HepG2 (cell line): ENCODE data around the gene ENPP7. TPM values are rescaled to one million over a fixed set of nuclear protein-coding genes. Genes with fewer than 3 reads are reported as not detected.
A peak's percentile ranks its signal among the peaks of the same experiment; 100 is the strongest.

Experiments used
- ATAC-seq: fragments of 200-7000 bp; cut with Tn5 transposase; 3 replicates; pipeline ENCODE4 v1.9.1; 2020; ENCODE audit warnings: mild to moderate bottlenecking, moderate library complexity
- BruUV-seq: library from RNA; stranded (reverse); fragments of 400-500 nt; replicated peaks from 2 replicates; lab custom pipeline; 2021; lab: Mats Ljungman, UMichigan
- CTCF ChIA-PET: fragments of 300-600 bp; formaldehyde crosslinking; extraction: SDS; loops from one replicate; lab custom pipeline; 2021; ENCODE audit warnings: low total read pairs, inconsistent platforms, low intra/inter-chr PET ratio; lab: Yijun Ruan, JAX
- POLR2A ChIA-PET: fragments of 350-600 bp; sonication (Branson Sonifier 250); formaldehyde crosslinking; loops from one replicate; lab custom pipeline; 2020; ENCODE audit warnings: antibody characterized with exemption, inconsistent platforms; lab: Yijun Ruan, JAX
- DNase-seq: peaks from one replicate; pipeline ENCODE4 v3.0.0-alpha.2; 2015; ENCODE audit warnings: low spot score
- FAIRE-seq: peaks from 3 replicates; lab custom pipeline; 2011; peaks lifted over from hg19 to GRCh38; lab: Jason Lieb, UNC
- H2AFZ ChIP-seq: one replicate; pipeline ENCODE4 v1.6.1; 2011; ENCODE audit warnings: low read length, inconsistent platforms
- H3K27ac ChIP-seq: fragments of 300-600 bp; 3 replicates; pipeline ENCODE4 v1.8.0; 2011; ENCODE audit warnings: mixed run types, mild to moderate bottlenecking, mixed read lengths, low read length, inconsistent platforms; ENCODE audit not compliant: insufficient read depth; ENCODE audit errors: extremely low read length
- H3K27me3 ChIP-seq, 2 experiments: fragments of 200-600 bp in 1 of 2; 2 replicates in 1 of 2; 3 replicates in 1 of 2; pipeline versions ENCODE4 v1.6.0 to v1.8.0; 2011; ENCODE audit warnings: low read length in 2 of 2, mild to moderate bottlenecking in 2 of 2, moderate library complexity in 2 of 2, inconsistent platforms in 1 of 2; ENCODE audit not compliant: insufficient read depth in 2 of 2, control insufficient read depth in 1 of 2
- H3K36me3 ChIP-seq, 2 experiments: fragments of 200-600 bp in 1 of 2; replicated peaks in 1 of 2; 2 replicates in 1 of 2; 3 replicates in 1 of 2; pipeline versions ENCODE4 v1.5.1 to v1.8.0; 2011; ENCODE audit warnings: low read length in 2 of 2, inconsistent platforms in 1 of 2; ENCODE audit not compliant: insufficient read depth in 2 of 2, control insufficient read depth in 1 of 2
- H3K4me1 ChIP-seq: 2 replicates; pipeline ENCODE4 v1.5.1; 2012; ENCODE audit warnings: low read length, inconsistent platforms; ENCODE audit not compliant: insufficient read depth
- H3K4me2 ChIP-seq: 2 replicates; pipeline ENCODE4 v1.6.0; 2011; ENCODE audit warnings: low read depth, low read length, inconsistent platforms
- H3K4me3 ChIP-seq, 3 experiments: fragments of 200-600 bp in 1 of 3; sonication (generic), shearing (Covaris generic) in 1 of 3; replicated peaks in 1 of 3; 2 replicates each; pipeline ENCODE4 v1.5.1; 2011 to 2016; ENCODE audit warnings: low read length in 3 of 3, inconsistent platforms in 2 of 3, low read depth in 2 of 3, mild to moderate bottlenecking in 2 of 3, control low read depth in 1 of 3, mixed read lengths in 1 of 3; ENCODE audit not compliant: insufficient read depth in 1 of 3
- H3K79me2 ChIP-seq: one replicate; pipeline ENCODE4 v1.6.1; 2011; ENCODE audit warnings: low read length, inconsistent platforms; ENCODE audit not compliant: insufficient read depth
- H3K9ac ChIP-seq: 2 replicates; pipeline ENCODE4 v1.6.0; 2011; ENCODE audit warnings: mild to moderate bottlenecking, low read depth, low read length, inconsistent platforms; ENCODE audit not compliant: insufficient read depth
- H3K9me3 ChIP-seq: 2 replicates; pipeline ENCODE4 v1.5.1; 2012; ENCODE audit warnings: mild to moderate bottlenecking, low read length
- H4K20me1 ChIP-seq: 2 replicates; pipeline ENCODE4 v1.6.0; 2011; ENCODE audit warnings: inconsistent platforms, mild to moderate bottlenecking, low read length, moderate library complexity; ENCODE audit not compliant: insufficient read depth
- ATAD3A ChIP-seq: sonication (generic); formaldehyde crosslinking; IDR thresholded peaks from 2 replicates; pipeline ENCODE4 v1.4.0; 2020; ENCODE audit warnings: missing genetic modification reagents
- KAT8 ChIP-seq: IDR thresholded peaks from 2 replicates; pipeline ENCODE4 v1.6.1; 2016; ENCODE audit warnings: missing genetic modification reagents, missing compliant biosample characterization
- KLF13 ChIP-seq: sonication (generic); formaldehyde crosslinking; IDR thresholded peaks from 2 replicates; pipeline ENCODE4 v1.4.0; 2020; ENCODE audit warnings: mild to moderate bottlenecking, missing genetic modification reagents
- POLR2A ChIP-seq, 2 experiments: IDR thresholded peaks; 2 replicates each; pipeline ENCODE4 v1.6.1; 2011; ENCODE audit warnings: low read depth in 2 of 2, low read length in 2 of 2, mild to moderate bottlenecking in 1 of 2, moderate library complexity in 1 of 2; ENCODE audit not compliant: insufficient read depth in 1 of 2
- RFX3 ChIP-seq: IDR thresholded peaks from 2 replicates; pipeline ENCODE4 v1.6.1; 2016; ENCODE audit warnings: missing biosample characterization, missing genetic modification reagents
- SMAD1 ChIP-seq: sonication (generic); formaldehyde crosslinking; IDR thresholded peaks from 2 replicates; pipeline ENCODE4 v1.4.0; 2020; ENCODE audit warnings: missing genetic modification reagents, low read depth, mild to moderate bottlenecking, borderline replicate concordance
- TCF7 ChIP-seq: sonication (generic); IDR thresholded peaks from 2 replicates; pipeline ENCODE4 v1.6.1; 2016; ENCODE audit warnings: antibody characterized with exemption, low read depth
- ZNF335 ChIP-seq: sonication (generic); formaldehyde crosslinking; IDR thresholded peaks from 2 replicates; pipeline ENCODE4 v1.4.0; 2020; ENCODE audit warnings: missing genetic modification reagents
- ZNF567 ChIP-seq: sonication (generic); formaldehyde crosslinking; IDR thresholded peaks from 2 replicates; pipeline ENCODE4 v1.8.1; 2023; ENCODE audit warnings: mild to moderate bottlenecking, missing genetic modification reagents, borderline replicate concordance
- ZNF768 ChIP-seq: sonication (generic); formaldehyde crosslinking; IDR thresholded peaks from 2 replicates; pipeline ENCODE4 v1.4.0; 2020; ENCODE audit warnings: missing genetic modification reagents
- WGBS: methylation state at CpG from one replicate; pipeline ENCODE4 v1.1.6; 2017; ENCODE audit warnings: low lambda C conversion rate; 5-methylcytosine and 5-hydroxymethylcytosine counted together
- in situ Hi-C: cut with HindIII; loops from 2 replicates; pipeline ENCODE4 v1.10.0; 2017; ENCODE audit warnings: low pct_unique_long_range_greater_than_20kb; ENCODE audit not compliant: extremely low pct_ligation_motif_present
- intact Hi-C: fragments of 100-400 bp; cut with micrococcal nuclease; formaldehyde crosslinking; loops from one replicate; pipeline ENCODE4 v1.10.0; 2022; ENCODE audit not compliant: unreplicated experiment
- polyA plus RNA-seq, 8 experiments: library from polyadenylated mRNA; depleted of rRNA in 3 of 8; stranded (reverse) in 7 of 8; unstranded in 1 of 8; fragments of >200 nt; fragmentation: Illumina TruSeq in 4 of 8; extraction: Trizol in 4 of 8; gene quantifications; 2 replicates each; pipeline versions ENCODE4 v1.2.1 to v1.2.3, GENCODE V29; 2011 to 2016; ENCODE audit warnings: low read depth in 4 of 8, missing spikeins in 1 of 8, mixed read lengths in 1 of 8; ENCODE audit not compliant: insufficient read depth in 1 of 8
- total RNA-seq, 5 experiments: library from RNA; depleted of rRNA; stranded (reverse); fragments of >200 nt; fragmentation: Illumina TruSeq; extraction: Trizol; gene quantifications; 2 replicates each; pipeline ENCODE4 v1.2.3, GENCODE V29; 2016; ENCODE audit warnings: low read depth in 1 of 5
- TF ChIP-seq, protein P1 (sequence below), 2 experiments: sonication (generic) in 1 of 2; formaldehyde crosslinking in 1 of 2; IDR thresholded peaks; 2 replicates each; pipeline versions ENCODE4 v1.5.1 to v1.6.1; 2011 to 2020; ENCODE audit warnings: borderline replicate concordance in 1 of 2, low read depth in 1 of 2, low read length in 1 of 2, mild to moderate bottlenecking in 1 of 2, missing genetic modification reagents in 1 of 2, moderate library complexity in 1 of 2
- TF ChIP-seq, protein P2 (sequence below): sonication (generic); formaldehyde crosslinking; IDR thresholded peaks from 2 replicates; pipeline ENCODE4 v1.5.0; 2020; ENCODE audit warnings: missing genetic modification reagents, mild to moderate bottlenecking, borderline replicate concordance
- TF ChIP-seq, protein P3 (sequence below): sonication (generic); formaldehyde crosslinking; IDR thresholded peaks from 2 replicates; pipeline ENCODE4 v1.4.0; 2020; ENCODE audit warnings: mild to moderate bottlenecking, missing genetic modification reagents
- TF ChIP-seq, protein P4 (sequence below): sonication (generic); formaldehyde crosslinking; IDR thresholded peaks from 2 replicates; pipeline ENCODE4; 2020; ENCODE audit warnings: missing genetic modification reagents, mild to moderate bottlenecking, borderline replicate concordance

ENPP7 gene
- total and polyA plus RNA-seq, 2 of the 13 experiments (the other 11 are each of a cell fraction or from before 2014, with no cell fraction given): 1.1 to 2.2 TPM

DNA sequence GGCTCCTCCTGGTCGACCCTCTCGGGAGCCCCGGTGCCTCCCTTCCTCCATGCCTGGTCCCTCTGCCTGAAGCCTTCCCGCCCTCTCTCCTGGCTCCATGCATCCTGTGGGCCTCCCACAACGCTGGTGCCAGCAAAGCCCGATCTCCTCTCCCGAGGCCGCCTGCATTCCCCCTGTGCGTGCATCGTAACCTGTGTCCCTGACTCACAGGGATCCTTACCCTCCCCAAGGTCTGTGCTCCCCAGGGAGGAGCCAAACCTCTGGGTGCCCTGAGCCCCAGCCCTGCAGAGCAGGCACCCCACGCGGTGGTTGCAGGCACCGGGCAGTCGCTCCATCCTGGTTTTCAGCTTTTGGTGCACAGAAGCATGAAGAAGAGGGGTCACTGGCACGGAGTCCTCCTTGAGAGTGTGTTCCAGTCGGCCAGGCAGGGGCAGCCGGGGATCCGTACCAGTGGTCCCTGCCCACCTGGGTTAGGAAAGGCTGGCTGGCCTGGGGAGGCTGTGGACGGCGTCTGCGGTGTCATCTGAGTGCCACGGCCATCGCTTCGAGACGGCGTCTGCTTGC is 1.8 kb upstream of the ENPP7 start:
- ChIA-PET CTCF (no interaction called here), POLR2A (interaction anchor here (0.6 to 2.2 kb wide), 3 partner anchors 14 to 703 kb away, joined by 5 to 8 read pairs (median 6); partner anchors contain the start of gene CBX8)
- H3K4me3 ChIP-seq: peak overlapping the region in 1 of 3 experiments; percentile 27; a peak in 1 of 6 replicates
- no peak overlapping the region for H2AFZ ChIP-seq
- no peak for DNase-seq
- WGBS: 78% methylated on average over 23 of the region's 26 CpGs
- H3K9ac ChIP-seq: no peak overlapping the region; the same call in 1 of the 2 replicates
- intact Hi-C loops (no loop called here), in situ Hi-C loops (no loop called here)
- BruUV-seq: no TSS peak
- H4K20me1 ChIP-seq: no peaks in the 10 kb centered on the region
- no peaks in the 10 kb centered on the region for H3K36me3 ChIP-seq
- no peak for FAIRE-seq
- peaks cover 63% of the 10 kb centered on the region for H3K4me1 ChIP-seq
- peak overlapping the region; percentile 53 for H3K4me2 ChIP-seq
- H3K27me3 ChIP-seq: no peaks in the 10 kb centered on the region
- H3K27ac ChIP-seq: no peak overlapping the region
- ATAC-seq: peak; percentile 8; the same call in 2 of the 3 replicates
- H3K9me3 ChIP-seq: no peaks in the 10 kb centered on the region
- no peaks in the 10 kb centered on the region for H3K79me2 ChIP-seq
- TF ChIP-seq, protein P1, sequence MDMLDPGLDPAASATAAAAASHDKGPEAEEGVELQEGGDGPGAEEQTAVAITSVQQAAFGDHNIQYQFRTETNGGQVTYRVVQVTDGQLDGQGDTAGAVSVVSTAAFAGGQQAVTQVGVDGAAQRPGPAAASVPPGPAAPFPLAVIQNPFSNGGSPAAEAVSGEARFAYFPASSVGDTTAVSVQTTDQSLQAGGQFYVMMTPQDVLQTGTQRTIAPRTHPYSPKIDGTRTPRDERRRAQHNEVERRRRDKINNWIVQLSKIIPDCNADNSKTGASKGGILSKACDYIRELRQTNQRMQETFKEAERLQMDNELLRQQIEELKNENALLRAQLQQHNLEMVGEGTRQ (IDR thresholded peaks at IDR 0.05; ENCODE audit: low read depth, low read length): no peak
- TF ChIP-seq, protein P1 (CRISPR knock-in tag; IDR thresholded peaks at IDR 0.05; ENCODE audit: borderline replicate concordance): peak; percentile 86; the same call in 1 of the 2 replicates
- TF ChIP-seq ATAD3A: 0 out of 2 replicates have a peak, but pooled peaks have one; percentile 68
- TF ChIP-seq, protein P2, sequence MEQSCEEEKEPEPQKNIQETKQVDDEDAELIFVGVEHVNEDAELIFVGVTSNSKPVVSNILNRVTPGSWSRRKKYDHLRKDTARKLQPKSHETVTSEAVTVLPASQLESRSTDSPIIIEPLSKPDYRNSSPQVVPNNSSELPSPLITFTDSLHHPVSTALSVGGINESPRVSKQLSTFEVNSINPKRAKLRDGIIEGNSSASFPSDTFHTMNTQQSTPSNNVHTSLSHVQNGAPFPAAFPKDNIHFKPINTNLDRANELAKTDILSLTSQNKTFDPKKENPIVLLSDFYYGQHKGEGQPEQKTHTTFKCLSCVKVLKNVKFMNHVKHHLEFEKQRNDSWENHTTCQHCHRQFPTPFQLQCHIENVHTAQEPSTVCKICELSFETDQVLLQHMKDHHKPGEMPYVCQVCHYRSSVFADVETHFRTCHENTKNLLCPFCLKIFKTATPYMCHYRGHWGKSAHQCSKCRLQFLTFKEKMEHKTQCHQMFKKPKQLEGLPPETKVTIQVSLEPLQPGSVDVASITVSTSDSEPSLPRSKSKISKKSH: 0 out of 2 replicates have a peak, but pooled peaks have one; percentile 31
- no peak for TF ChIP-seq TCF7
- TF ChIP-seq RFX3 (CRISPR knock-in tag): no peak
- TF ChIP-seq ZNF567 (CRISPR knock-in tag): no peak
- TF ChIP-seq, protein P3, sequence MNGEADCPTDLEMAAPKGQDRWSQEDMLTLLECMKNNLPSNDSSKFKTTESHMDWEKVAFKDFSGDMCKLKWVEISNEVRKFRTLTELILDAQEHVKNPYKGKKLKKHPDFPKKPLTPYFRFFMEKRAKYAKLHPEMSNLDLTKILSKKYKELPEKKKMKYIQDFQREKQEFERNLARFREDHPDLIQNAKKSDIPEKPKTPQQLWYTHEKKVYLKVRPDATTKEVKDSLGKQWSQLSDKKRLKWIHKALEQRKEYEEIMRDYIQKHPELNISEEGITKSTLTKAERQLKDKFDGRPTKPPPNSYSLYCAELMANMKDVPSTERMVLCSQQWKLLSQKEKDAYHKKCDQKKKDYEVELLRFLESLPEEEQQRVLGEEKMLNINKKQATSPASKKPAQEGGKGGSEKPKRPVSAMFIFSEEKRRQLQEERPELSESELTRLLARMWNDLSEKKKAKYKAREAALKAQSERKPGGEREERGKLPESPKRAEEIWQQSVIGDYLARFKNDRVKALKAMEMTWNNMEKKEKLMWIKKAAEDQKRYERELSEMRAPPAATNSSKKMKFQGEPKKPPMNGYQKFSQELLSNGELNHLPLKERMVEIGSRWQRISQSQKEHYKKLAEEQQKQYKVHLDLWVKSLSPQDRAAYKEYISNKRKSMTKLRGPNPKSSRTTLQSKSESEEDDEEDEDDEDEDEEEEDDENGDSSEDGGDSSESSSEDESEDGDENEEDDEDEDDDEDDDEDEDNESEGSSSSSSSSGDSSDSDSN (CRISPR knock-in tag): no peak
- 0 out of 2 replicates have a peak, but pooled peaks have one; percentile 44 for TF ChIP-seq SMAD1 (CRISPR knock-in tag)
- 0 out of 4 replicates have a peak, but pooled peaks of 1 of the 2 experiments have one; percentile 7 for TF ChIP-seq POLR2A (IDR thresholded peaks at IDR 0.05; ENCODE audit: insufficient read depth in 1 of 2, low read depth in 2 of 2, low read length in 2 of 2)
- TF ChIP-seq ZNF335 (CRISPR knock-in tag): 0 out of 2 replicates have a peak, but pooled peaks have one; percentile 3
- TF ChIP-seq KAT8 (CRISPR knock-in tag): peak; percentile 6; the same call in 1 of the 2 replicates
- peak; percentile 25; the same call in 1 of the 2 replicates for TF ChIP-seq ZNF768 (CRISPR knock-in tag)
- TF ChIP-seq, protein P4, sequence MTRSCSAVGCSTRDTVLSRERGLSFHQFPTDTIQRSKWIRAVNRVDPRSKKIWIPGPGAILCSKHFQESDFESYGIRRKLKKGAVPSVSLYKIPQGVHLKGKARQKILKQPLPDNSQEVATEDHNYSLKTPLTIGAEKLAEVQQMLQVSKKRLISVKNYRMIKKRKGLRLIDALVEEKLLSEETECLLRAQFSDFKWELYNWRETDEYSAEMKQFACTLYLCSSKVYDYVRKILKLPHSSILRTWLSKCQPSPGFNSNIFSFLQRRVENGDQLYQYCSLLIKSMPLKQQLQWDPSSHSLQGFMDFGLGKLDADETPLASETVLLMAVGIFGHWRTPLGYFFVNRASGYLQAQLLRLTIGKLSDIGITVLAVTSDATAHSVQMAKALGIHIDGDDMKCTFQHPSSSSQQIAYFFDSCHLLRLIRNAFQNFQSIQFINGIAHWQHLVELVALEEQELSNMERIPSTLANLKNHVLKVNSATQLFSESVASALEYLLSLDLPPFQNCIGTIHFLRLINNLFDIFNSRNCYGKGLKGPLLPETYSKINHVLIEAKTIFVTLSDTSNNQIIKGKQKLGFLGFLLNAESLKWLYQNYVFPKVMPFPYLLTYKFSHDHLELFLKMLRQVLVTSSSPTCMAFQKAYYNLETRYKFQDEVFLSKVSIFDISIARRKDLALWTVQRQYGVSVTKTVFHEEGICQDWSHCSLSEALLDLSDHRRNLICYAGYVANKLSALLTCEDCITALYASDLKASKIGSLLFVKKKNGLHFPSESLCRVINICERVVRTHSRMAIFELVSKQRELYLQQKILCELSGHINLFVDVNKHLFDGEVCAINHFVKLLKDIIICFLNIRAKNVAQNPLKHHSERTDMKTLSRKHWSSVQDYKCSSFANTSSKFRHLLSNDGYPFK: peak; percentile 65; the same call in 1 of the 2 replicates
- 0 out of 2 replicates have a peak, but pooled peaks have one; percentile 85 for TF ChIP-seq KLF13 (CRISPR knock-in tag)
